SU-DHL-6 (cell line): ENCODE results near the gene KLHL2.
"Not testable (repeated sequence)": the region's sequence is repeated elsewhere in the genome, so short reads cannot be mapped to it uniquely, and the experiment has no call there.

ENCODE experiments used
- H2AFZ ChIP-seq: fragments of 200-600 bp; sonication (generic); 2 replicates; pipeline ENCODE4 v1.6.1; 2014; ENCODE audit warnings: low read depth, mild to moderate bottlenecking, moderate library complexity, mixed read lengths, antibody characterized with exemption, low read length; ENCODE audit not compliant: severe bottlenecking
- H3F3A ChIP-seq: fragments of 200-600 bp; shearing (Covaris generic); 2 replicates; pipeline ENCODE4 v1.6.0; 2016; ENCODE audit warnings: antibody characterized with exemption, mild to moderate bottlenecking; ENCODE audit not compliant: insufficient read depth
- H3K27ac ChIP-seq: fragments of 200-600 bp; sonication (generic); 2 replicates; pipeline ENCODE4 v1.5.1; 2016; ENCODE audit warnings: low read depth, mild to moderate bottlenecking, low read length, moderate library complexity, mixed read lengths
- H3K27me3 ChIP-seq: fragments of 200-600 bp; sonication (generic), shearing (Covaris generic); 2 replicates; pipeline ENCODE4 v1.6.0; 2014; ENCODE audit warnings: mild to moderate bottlenecking, low read length
- H3K36me3 ChIP-seq: fragments of 200-600 bp; sonication (generic); 2 replicates; pipeline ENCODE4 v1.6.1; 2014; ENCODE audit warnings: mild to moderate bottlenecking, low read length, mixed read lengths
- H3K4me2 ChIP-seq: fragments of 300-600, 200-600 bp; shearing (Covaris generic), sonication (generic); 2 replicates; pipeline ENCODE4 v1.6.0; 2014; ENCODE audit warnings: low read length, low read depth, mild to moderate bottlenecking; ENCODE audit not compliant: poor library complexity, severe bottlenecking
- H3K4me3 ChIP-seq: fragments of 200-600 bp; sonication (generic); 2 replicates; pipeline ENCODE4 v1.5.1; 2014; ENCODE audit warnings: antibody characterized with exemption, low read length, mild to moderate bottlenecking, mixed read lengths; ENCODE audit not compliant: insufficient read depth, poor library complexity, severe bottlenecking
- H3K79me2 ChIP-seq: fragments of 200-600 bp; sonication (generic); 2 replicates; pipeline ENCODE4 v1.6.1; 2014; ENCODE audit warnings: mild to moderate bottlenecking, low read length, moderate library complexity; ENCODE audit not compliant: insufficient read depth
- H3K9ac ChIP-seq: fragments of 200-600 bp; sonication (generic); 2 replicates; pipeline ENCODE4 v1.7.0; 2014; ENCODE audit warnings: mild to moderate bottlenecking, low read length
- H3K9me2 ChIP-seq: fragments of 200-600 bp; sonication (generic); replicated peaks from 2 replicates; pipeline ENCODE4 v1.6.1; 2014; ENCODE audit warnings: low read length; ENCODE audit not compliant: insufficient read depth
- H3K9me3 ChIP-seq: fragments of 200-600 bp; sonication (generic); 2 replicates; pipeline ENCODE4 v1.6.1; 2014; ENCODE audit warnings: low read length, mixed read lengths; ENCODE audit not compliant: insufficient read depth
- H4K20me1 ChIP-seq: fragments of 200-600 bp; sonication (generic); 2 replicates; pipeline ENCODE4 v1.6.1; 2014; ENCODE audit warnings: low read depth, mild to moderate bottlenecking, antibody characterized with exemption, low read length, moderate library complexity, mixed read lengths
- EZH2phosphoT487 ChIP-seq: fragments of 200-600 bp; sonication (generic), shearing (Covaris generic); conservative IDR thresholded peaks from 2 replicates; pipeline ENCODE4 v1.6.1; 2018; ENCODE audit warnings: mild to moderate bottlenecking, antibody characterized with exemption, low read length, moderate library complexity, mixed read lengths
- TF ChIP-seq, protein P1 (sequence below): fragments of 200-600 bp; sonication (generic); IDR thresholded peaks from one replicate; pipeline ENCODE4 v1.5.1; 2017; ENCODE audit warnings: antibody characterized with exemption, mild to moderate bottlenecking, low read length, moderate library complexity; ENCODE audit not compliant: insufficient read depth, poor library complexity, severe bottlenecking

Gene KLHL2

DNA sequence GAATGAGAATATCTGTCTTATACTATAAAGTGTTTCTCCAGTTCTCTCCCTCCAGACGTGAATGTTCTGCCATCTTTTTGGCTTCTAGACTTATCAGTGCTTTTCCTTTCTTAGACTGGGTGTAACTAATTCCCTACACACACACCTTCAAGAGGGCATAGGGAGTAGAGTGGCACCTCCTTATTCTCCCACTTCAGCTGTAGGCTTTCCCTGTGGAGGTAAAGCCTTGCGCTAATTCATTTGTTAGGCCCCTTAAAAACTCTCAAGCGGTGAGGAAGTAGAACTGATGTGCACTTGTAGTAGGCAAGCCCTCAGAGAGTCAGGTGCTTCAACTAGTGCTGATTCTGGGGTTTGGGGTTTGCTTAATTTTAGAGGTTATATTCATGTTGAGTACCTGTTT lies 10.0 kb downstream of the KLHL2 start:
- H3K4me3 ChIP-seq: no peak overlapping the region
- no peaks in the 10 kb centered on the region for H3K36me3 ChIP-seq
- H3K79me2 ChIP-seq: peaks cover 15% of the 10 kb centered on the region
- no peak overlapping the region for H2AFZ ChIP-seq
- no peak overlapping the region for H3K27ac ChIP-seq
- H3F3A ChIP-seq: no peaks in the 10 kb centered on the region
- TF ChIP-seq, protein P1, sequence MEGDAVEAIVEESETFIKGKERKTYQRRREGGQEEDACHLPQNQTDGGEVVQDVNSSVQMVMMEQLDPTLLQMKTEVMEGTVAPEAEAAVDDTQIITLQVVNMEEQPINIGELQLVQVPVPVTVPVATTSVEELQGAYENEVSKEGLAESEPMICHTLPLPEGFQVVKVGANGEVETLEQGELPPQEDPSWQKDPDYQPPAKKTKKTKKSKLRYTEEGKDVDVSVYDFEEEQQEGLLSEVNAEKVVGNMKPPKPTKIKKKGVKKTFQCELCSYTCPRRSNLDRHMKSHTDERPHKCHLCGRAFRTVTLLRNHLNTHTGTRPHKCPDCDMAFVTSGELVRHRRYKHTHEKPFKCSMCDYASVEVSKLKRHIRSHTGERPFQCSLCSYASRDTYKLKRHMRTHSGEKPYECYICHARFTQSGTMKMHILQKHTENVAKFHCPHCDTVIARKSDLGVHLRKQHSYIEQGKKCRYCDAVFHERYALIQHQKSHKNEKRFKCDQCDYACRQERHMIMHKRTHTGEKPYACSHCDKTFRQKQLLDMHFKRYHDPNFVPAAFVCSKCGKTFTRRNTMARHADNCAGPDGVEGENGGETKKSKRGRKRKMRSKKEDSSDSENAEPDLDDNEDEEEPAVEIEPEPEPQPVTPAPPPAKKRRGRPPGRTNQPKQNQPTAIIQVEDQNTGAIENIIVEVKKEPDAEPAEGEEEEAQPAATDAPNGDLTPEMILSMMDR: no peak
- TF ChIP-seq EZH2phosphoT487: no peak
- no peak overlapping the region for H3K9ac ChIP-seq
- no peaks in the 10 kb centered on the region for H3K27me3 ChIP-seq
- no peaks in the 10 kb centered on the region for H3K9me3 ChIP-seq
- no peak overlapping the region for H3K4me2 ChIP-seq
- no peaks in the 10 kb centered on the region; the same call in 1 of the 2 replicates for H4K20me1 ChIP-seq
- H3K9me2 ChIP-seq: no peaks in the 10 kb centered on the region

GRCh38 chr4:165221306-165221705 lies 13.9 kb downstream of the KLHL2 start:
- H3K4me2 ChIP-seq, H3F3A ChIP-seq, H3K9ac ChIP-seq, H3K9me3 ChIP-seq, H4K20me1 ChIP-seq, H3K36me3 ChIP-seq, H3K4me3 ChIP-seq, H3K27me3 ChIP-seq, H3K27ac ChIP-seq, H2AFZ ChIP-seq, H3K9me2 ChIP-seq: not testable (repeated sequence)
- peaks cover 15% of the 10 kb centered on the region for H3K79me2 ChIP-seq

- not testable (repeated sequence) for H4K20me1 ChIP-seq, H3K79me2 ChIP-seq, H3K36me3 ChIP-seq, H3K4me2 ChIP-seq, H2AFZ ChIP-seq, H3K4me3 ChIP-seq, H3K27ac ChIP-seq, H3K9me3 ChIP-seq, H3K9me2 ChIP-seq, H3F3A ChIP-seq, H3K27me3 ChIP-seq, H3K9ac ChIP-seq
Measured at GRCh38 chr4:165221993-165222650, 14.8 kb downstream of the KLHL2 start.

DNA sequence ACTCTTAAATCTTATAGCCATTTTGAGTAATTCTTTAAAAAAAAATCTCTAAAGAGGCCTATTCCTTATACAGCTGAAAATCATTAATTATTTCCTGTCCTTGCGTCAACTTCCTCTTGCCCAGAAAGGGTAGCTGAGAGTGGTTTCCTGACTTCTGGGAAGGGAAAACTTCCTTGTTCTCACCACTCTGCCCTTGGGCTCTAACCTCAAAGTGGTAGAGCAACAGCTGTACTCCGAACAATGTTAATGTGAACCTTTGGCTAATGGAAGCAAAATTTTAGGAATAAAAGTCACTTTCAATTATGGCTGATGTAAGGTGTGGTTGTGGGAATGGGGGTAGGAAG lies 15.3 kb downstream of the KLHL2 start:
- Histone ChIP-seq H3K27ac (no peak overlapping the region), H3K9ac (no peak overlapping the region), H3F3A (no peaks in the 10 kb centered on the region), H3K27me3 (no peaks in the 10 kb centered on the region), H3K4me2 (no peak overlapping the region), H3K79me2 (peaks cover 4% of the 10 kb centered on the region; the same call in 1 of the 2 replicates), H3K36me3 (no peaks in the 10 kb centered on the region), H3K9me2 (no peaks in the 10 kb centered on the region), H3K4me3 (no peak overlapping the region), H3K9me3 (no peaks in the 10 kb centered on the region), H4K20me1 (no peaks in the 10 kb centered on the region), H2AFZ (no peak overlapping the region)
- TF ChIP-seq, protein P1: no peak
- TF ChIP-seq EZH2phosphoT487: no peak

DNA sequence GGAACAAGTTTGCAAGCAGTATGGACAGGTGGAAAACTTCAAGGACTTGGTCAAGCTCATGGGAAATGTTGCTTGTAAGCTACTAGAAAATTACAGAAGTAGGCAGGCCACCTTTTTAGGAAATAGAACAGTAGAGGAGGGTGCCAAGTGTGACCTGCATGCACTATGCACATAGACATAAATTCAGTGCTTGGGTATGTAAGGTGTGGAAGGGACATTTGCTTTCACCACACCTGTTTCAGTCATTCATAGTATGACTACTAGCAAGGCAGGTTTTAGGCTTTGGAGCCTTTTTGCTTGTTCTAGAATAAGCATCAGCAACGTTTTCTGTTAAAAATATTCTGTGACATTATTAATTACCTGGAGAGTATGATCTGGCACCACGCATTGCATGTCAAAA lies 20.0 kb downstream of the KLHL2 start:
- not testable (repeated sequence) for H3K9me2 ChIP-seq, H3K27ac ChIP-seq, H3K4me2 ChIP-seq, H4K20me1 ChIP-seq, H3F3A ChIP-seq, H3K4me3 ChIP-seq, H2AFZ ChIP-seq, H3K79me2 ChIP-seq, H3K36me3 ChIP-seq, H3K27me3 ChIP-seq, H3K9ac ChIP-seq, H3K9me3 ChIP-seq

- not testable (repeated sequence) for H3K4me2 ChIP-seq, H3K9me2 ChIP-seq, H3K27me3 ChIP-seq, H3K27ac ChIP-seq, H3K4me3 ChIP-seq, H3K79me2 ChIP-seq, H3K9ac ChIP-seq, H3K36me3 ChIP-seq, H3K9me3 ChIP-seq, H4K20me1 ChIP-seq, H3F3A ChIP-seq, H2AFZ ChIP-seq
Measured at GRCh38 chr4:165229490-165230200, 22.3 kb downstream of the KLHL2 start.
